HepG2 (cell line): ENCODE results near the gene LAMA5. TPM values are rescaled to one million over a fixed set of nuclear protein-coding genes. Genes with fewer than 3 reads are reported as not detected.

Source experiments
- CREB3 ChIP-seq: sonication (generic); formaldehyde crosslinking; IDR thresholded peaks from 2 replicates; pipeline ENCODE4 v1.5.0; 2020; ENCODE audit warnings: missing genetic modification reagents
- E2F2 ChIP-seq: sonication (generic); formaldehyde crosslinking; IDR thresholded peaks from 2 replicates; pipeline ENCODE4 v1.4.0; 2020; ENCODE audit warnings: missing genetic modification reagents, borderline replicate concordance
- FOXP1 ChIP-seq, 2 experiments: fragments of 450-650 bp in 1 of 2; IDR thresholded peaks; 2 replicates each; pipeline ENCODE4 v1.6.1; 2017 to 2018; ENCODE audit warnings: antibody characterized with exemption in 1 of 2
- HMGXB3 ChIP-seq: sonication (generic); formaldehyde crosslinking; IDR thresholded peaks from 2 replicates; pipeline ENCODE4 v1.4.0; 2020; ENCODE audit warnings: missing genetic modification reagents, borderline replicate concordance
- HNF4G ChIP-seq, 2 experiments: sonication (generic) in 1 of 2; formaldehyde crosslinking in 1 of 2; IDR thresholded peaks; 2 replicates each; pipeline versions ENCODE4 v1.4.0 to v1.6.1; 2011 to 2020; ENCODE audit warnings: borderline replicate concordance in 2 of 2, low read depth in 2 of 2, mild to moderate bottlenecking in 2 of 2, low read length in 1 of 2, missing genetic modification reagents in 1 of 2, moderate library complexity in 1 of 2
- HOXA7 ChIP-seq: sonication (generic); formaldehyde crosslinking; IDR thresholded peaks from 2 replicates; pipeline ENCODE4 v1.8.1; 2022; ENCODE audit warnings: mild to moderate bottlenecking, missing genetic modification reagents, moderate library complexity
- KLF11 ChIP-seq: IDR thresholded peaks from 2 replicates; pipeline ENCODE4 v1.6.1; 2016; ENCODE audit warnings: missing compliant biosample characterization
- NFKB2 ChIP-seq: sonication (generic); formaldehyde crosslinking; IDR thresholded peaks from 2 replicates; pipeline ENCODE4 v1.4.0; 2020; ENCODE audit warnings: missing genetic modification reagents, borderline replicate concordance
- PBX3 ChIP-seq: sonication (generic); formaldehyde crosslinking; IDR thresholded peaks from 2 replicates; pipeline ENCODE4 v1.8.1; 2023; ENCODE audit warnings: missing genetic modification reagents, inconsistent platforms, borderline replicate concordance
- PCBP1 ChIP-seq: fragments of 200-400 bp; formaldehyde crosslinking; IDR thresholded peaks from 2 replicates; pipeline ENCODE4 v1.6.1; 2017; ENCODE audit warnings: mild to moderate bottlenecking, low read depth, low read length, borderline replicate concordance
- RFX3 ChIP-seq: IDR thresholded peaks from 2 replicates; pipeline ENCODE4 v1.6.1; 2016; ENCODE audit warnings: missing biosample characterization, missing genetic modification reagents
- SNAPC2 ChIP-seq: sonication (generic); formaldehyde crosslinking; IDR thresholded peaks from 2 replicates; pipeline ENCODE4 v1.8.1; 2022; ENCODE audit warnings: mild to moderate bottlenecking, missing genetic modification reagents
- THYN1 ChIP-seq: sonication (generic); formaldehyde crosslinking; IDR thresholded peaks from 2 replicates; pipeline ENCODE4 v1.8.1; 2023; ENCODE audit warnings: low read depth, mild to moderate bottlenecking, moderate library complexity, missing genetic modification reagents, borderline replicate concordance
- ZMYM3 ChIP-seq: sonication (generic); formaldehyde crosslinking; IDR thresholded peaks from 2 replicates; pipeline ENCODE4 v1.5.1; 2020; ENCODE audit warnings: mild to moderate bottlenecking, missing genetic modification reagents
- ZNF160 ChIP-seq: sonication (generic); formaldehyde crosslinking; IDR thresholded peaks from 2 replicates; pipeline ENCODE4 v1.8.0; 2022; ENCODE audit warnings: mild to moderate bottlenecking, inconsistent platforms, missing genetic modification reagents
- ZNF263 ChIP-seq: sonication (generic); formaldehyde crosslinking; IDR thresholded peaks from 2 replicates; pipeline ENCODE4 v1.4.0; 2020; ENCODE audit warnings: missing genetic modification reagents
- ZNF501 ChIP-seq: sonication (generic); formaldehyde crosslinking; IDR thresholded peaks from 2 replicates; pipeline ENCODE4 v1.5.1; 2020; ENCODE audit warnings: mild to moderate bottlenecking, moderate library complexity, missing genetic modification reagents
- ZNF550 ChIP-seq: sonication (generic); formaldehyde crosslinking; IDR thresholded peaks from 2 replicates; pipeline ENCODE4 v1.4.0; 2020; ENCODE audit warnings: mild to moderate bottlenecking, missing genetic modification reagents, borderline replicate concordance
- ZNF580 ChIP-seq: IDR thresholded peaks from 2 replicates; pipeline ENCODE4 v1.6.1; 2016; ENCODE audit warnings: low read depth, borderline replicate concordance
- ZNF766 ChIP-seq: sonication (generic); formaldehyde crosslinking; IDR thresholded peaks from 2 replicates; pipeline ENCODE4 v1.5.0; 2020; ENCODE audit warnings: missing genetic modification reagents, borderline replicate concordance
- ZNF83 ChIP-seq: sonication (generic); formaldehyde crosslinking; IDR thresholded peaks from 2 replicates; pipeline ENCODE4 v1.4.0; 2020; ENCODE audit warnings: missing genetic modification reagents, mild to moderate bottlenecking, borderline replicate concordance
- ZSCAN29 ChIP-seq: sonication (generic); formaldehyde crosslinking; conservative IDR thresholded peaks from 2 replicates; pipeline ENCODE4 v1.4.0; 2020; ENCODE audit warnings: mild to moderate bottlenecking, missing genetic modification reagents
- polyA plus RNA-seq, 8 experiments: library from polyadenylated mRNA; depleted of rRNA in 3 of 8; stranded (reverse) in 7 of 8; unstranded in 1 of 8; fragments of >200 nt; fragmentation: Illumina TruSeq in 4 of 8; extraction: Trizol in 4 of 8; gene quantifications; 2 replicates each; pipeline versions ENCODE4 v1.2.1 to v1.2.3, GENCODE V29; 2011 to 2016; ENCODE audit warnings: low read depth in 4 of 8, missing spikeins in 1 of 8, mixed read lengths in 1 of 8; ENCODE audit not compliant: insufficient read depth in 1 of 8
- total RNA-seq, 5 experiments: library from RNA; depleted of rRNA; stranded (reverse); fragments of >200 nt; fragmentation: Illumina TruSeq; extraction: Trizol; gene quantifications; 2 replicates each; pipeline ENCODE4 v1.2.3, GENCODE V29; 2016; ENCODE audit warnings: low read depth in 1 of 5

LAMA5 gene
- total and polyA plus RNA-seq, 2 of the 13 experiments (the other 11 are each of a cell fraction or from before 2014, with no cell fraction given): 21.0 to 44.7 TPM

GRCh38 chr20:62367136-62367632 lies at the start of gene LAMA5 (continued):
- TF ChIP-seq NFKB2 (no peak), E2F2 (CRISPR knock-in tag) (no peak; the same call in 1 of the 2 replicates), HMGXB3 (CRISPR knock-in tag) (no peak), ZNF501 (CRISPR knock-in tag) (no peak), ZNF263 (no peak), SNAPC2 (CRISPR knock-in tag) (0 out of 2 replicates have a peak, but pooled peaks have one; percentile 70), THYN1 (CRISPR knock-in tag) (no peak), CREB3 (CRISPR knock-in tag) (0 out of 2 replicates have a peak, but pooled peaks have one; percentile 18), PBX3 (CRISPR knock-in tag) (no peak), ZNF766 (CRISPR knock-in tag) (no peak), FOXP1 (IDR thresholded peaks at IDR 0.05) (no peak), FOXP1 (CRISPR knock-in tag; IDR thresholded peaks at IDR 0.05) (no peak), ZNF550 (CRISPR knock-in tag) (no peak), HOXA7 (CRISPR knock-in tag) (no peak), ZSCAN29 (CRISPR knock-in tag) (no peak), ZNF83 (CRISPR knock-in tag) (no peak; the same call in 1 of the 2 replicates), ZNF580 (CRISPR knock-in tag) (no peak), PCBP1 (no peak), KLF11 (CRISPR knock-in tag) (no peak), RFX3 (CRISPR knock-in tag) (no peak), ZMYM3 (CRISPR knock-in tag) (no peak), ZNF160 (CRISPR knock-in tag) (no peak; the same call in 1 of the 2 replicates), HNF4G (IDR thresholded peaks at IDR 0.05; ENCODE audit: borderline replicate concordance, low read depth, low read length) (peak; percentile 44; the same call in 1 of the 2 replicates), HNF4G (CRISPR knock-in tag; IDR thresholded peaks at IDR 0.05; ENCODE audit: borderline replicate concordance, low read depth) (no peak)
